ENCODE data around the gene BCLAF3.

The BCLAF3 gene

GRCh38 chrX:20019672-20020365, 29.0 kb upstream of the BCLAF3 start:
- no peak for ATAC-seq
- TF ChIP-seq ZNF70 (CRISPR knock-in tag; IDR thresholded peaks at IDR 0.05): no peak
- TF ChIP-seq, protein P1, sequence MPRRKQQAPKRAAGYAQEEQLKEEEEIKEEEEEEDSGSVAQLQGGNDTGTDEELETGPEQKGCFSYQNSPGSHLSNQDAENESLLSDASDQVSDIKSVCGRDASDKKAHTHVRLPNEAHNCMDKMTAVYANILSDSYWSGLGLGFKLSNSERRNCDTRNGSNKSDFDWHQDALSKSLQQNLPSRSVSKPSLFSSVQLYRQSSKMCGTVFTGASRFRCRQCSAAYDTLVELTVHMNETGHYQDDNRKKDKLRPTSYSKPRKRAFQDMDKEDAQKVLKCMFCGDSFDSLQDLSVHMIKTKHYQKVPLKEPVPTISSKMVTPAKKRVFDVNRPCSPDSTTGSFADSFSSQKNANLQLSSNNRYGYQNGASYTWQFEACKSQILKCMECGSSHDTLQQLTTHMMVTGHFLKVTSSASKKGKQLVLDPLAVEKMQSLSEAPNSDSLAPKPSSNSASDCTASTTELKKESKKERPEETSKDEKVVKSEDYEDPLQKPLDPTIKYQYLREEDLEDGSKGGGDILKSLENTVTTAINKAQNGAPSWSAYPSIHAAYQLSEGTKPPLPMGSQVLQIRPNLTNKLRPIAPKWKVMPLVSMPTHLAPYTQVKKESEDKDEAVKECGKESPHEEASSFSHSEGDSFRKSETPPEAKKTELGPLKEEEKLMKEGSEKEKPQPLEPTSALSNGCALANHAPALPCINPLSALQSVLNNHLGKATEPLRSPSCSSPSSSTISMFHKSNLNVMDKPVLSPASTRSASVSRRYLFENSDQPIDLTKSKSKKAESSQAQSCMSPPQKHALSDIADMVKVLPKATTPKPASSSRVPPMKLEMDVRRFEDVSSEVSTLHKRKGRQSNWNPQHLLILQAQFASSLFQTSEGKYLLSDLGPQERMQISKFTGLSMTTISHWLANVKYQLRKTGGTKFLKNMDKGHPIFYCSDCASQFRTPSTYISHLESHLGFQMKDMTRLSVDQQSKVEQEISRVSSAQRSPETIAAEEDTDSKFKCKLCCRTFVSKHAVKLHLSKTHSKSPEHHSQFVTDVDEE (CRISPR knock-in tag; IDR thresholded peaks at IDR 0.05): no peak
- TF ChIP-seq PATZ1 (CRISPR knock-in tag; IDR thresholded peaks at IDR 0.05; ENCODE audit: borderline replicate concordance): no peak
- TF ChIP-seq, protein P2, sequence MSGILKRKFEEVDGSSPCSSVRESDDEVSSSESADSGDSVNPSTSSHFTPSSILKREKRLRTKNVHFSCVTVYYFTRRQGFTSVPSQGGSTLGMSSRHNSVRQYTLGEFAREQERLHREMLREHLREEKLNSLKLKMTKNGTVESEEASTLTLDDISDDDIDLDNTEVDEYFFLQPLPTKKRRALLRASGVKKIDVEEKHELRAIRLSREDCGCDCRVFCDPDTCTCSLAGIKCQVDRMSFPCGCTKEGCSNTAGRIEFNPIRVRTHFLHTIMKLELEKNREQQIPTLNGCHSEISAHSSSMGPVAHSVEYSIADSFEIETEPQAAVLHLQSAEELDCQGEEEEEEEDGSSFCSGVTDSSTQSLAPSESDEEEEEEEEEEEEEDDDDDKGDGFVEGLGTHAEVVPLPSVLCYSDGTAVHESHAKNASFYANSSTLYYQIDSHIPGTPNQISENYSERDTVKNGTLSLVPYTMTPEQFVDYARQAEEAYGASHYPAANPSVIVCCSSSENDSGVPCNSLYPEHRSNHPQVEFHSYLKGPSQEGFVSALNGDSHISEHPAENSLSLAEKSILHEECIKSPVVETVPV (CRISPR knock-in tag; IDR thresholded peaks at IDR 0.05): no peak
- no peak for TF ChIP-seq ARNTL (CRISPR knock-in tag; IDR thresholded peaks at IDR 0.05; ENCODE audit: borderline replicate concordance, low read depth)
- no peak for TF ChIP-seq ZNF8 (CRISPR knock-in tag; IDR thresholded peaks at IDR 0.05)
- no peak for TF ChIP-seq BACH2 (CRISPR knock-in tag; IDR thresholded peaks at IDR 0.05; ENCODE audit: borderline replicate concordance)
- no peak for TF ChIP-seq SNAI2 (CRISPR knock-in tag; IDR thresholded peaks at IDR 0.05)
- TF ChIP-seq ESRRG (CRISPR knock-in tag; IDR thresholded peaks at IDR 0.05): no peak
- no peak for TF ChIP-seq CSDC2 (CRISPR knock-in tag; IDR thresholded peaks at IDR 0.05)
- no peak for TF ChIP-seq OSR1 (CRISPR knock-in tag; IDR thresholded peaks at IDR 0.05)
- TF ChIP-seq ISL1 (CRISPR knock-in tag; IDR thresholded peaks at IDR 0.05): no peak
- TF ChIP-seq TCF4 (CRISPR knock-in tag; IDR thresholded peaks at IDR 0.05; ENCODE audit: borderline replicate concordance): no peak
- no peak for TF ChIP-seq ZC3H10 (CRISPR knock-in tag; IDR thresholded peaks at IDR 0.05)
- TF ChIP-seq CREB5 (CRISPR knock-in tag; IDR thresholded peaks at IDR 0.05; ENCODE audit: low read depth): no peak
- no peak for TF ChIP-seq RARB (CRISPR knock-in tag; IDR thresholded peaks at IDR 0.05)
- TF ChIP-seq ZNF565 (CRISPR knock-in tag; conservative IDR thresholded peaks at IDR 0.05; ENCODE audit: low read depth): no peak
- TF ChIP-seq, protein P3, sequence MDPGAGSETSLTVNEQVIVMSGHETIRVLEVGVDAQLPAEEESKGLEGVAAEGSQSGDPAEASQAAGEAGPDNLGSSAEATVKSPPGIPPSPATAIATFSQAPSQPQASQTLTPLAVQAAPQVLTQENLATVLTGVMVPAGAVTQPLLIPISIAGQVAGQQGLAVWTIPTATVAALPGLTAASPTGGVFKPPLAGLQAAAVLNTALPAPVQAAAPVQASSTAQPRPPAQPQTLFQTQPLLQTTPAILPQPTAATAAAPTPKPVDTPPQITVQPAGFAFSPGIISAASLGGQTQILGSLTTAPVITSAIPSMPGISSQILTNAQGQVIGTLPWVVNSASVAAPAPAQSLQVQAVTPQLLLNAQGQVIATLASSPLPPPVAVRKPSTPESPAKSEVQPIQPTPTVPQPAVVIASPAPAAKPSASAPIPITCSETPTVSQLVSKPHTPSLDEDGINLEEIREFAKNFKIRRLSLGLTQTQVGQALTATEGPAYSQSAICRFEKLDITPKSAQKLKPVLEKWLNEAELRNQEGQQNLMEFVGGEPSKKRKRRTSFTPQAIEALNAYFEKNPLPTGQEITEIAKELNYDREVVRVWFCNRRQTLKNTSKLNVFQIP (CRISPR knock-in tag; IDR thresholded peaks at IDR 0.05; ENCODE audit: borderline replicate concordance, low read depth): no peak

- ATAC-seq: no peak; the same call in 2 of the 3 replicates
- no peak for TF ChIP-seq TOX (CRISPR knock-in tag; IDR thresholded peaks at IDR 0.05; ENCODE audit: borderline replicate concordance)
- TF ChIP-seq ZNF70 (CRISPR knock-in tag; IDR thresholded peaks at IDR 0.05): no peak
- TF ChIP-seq CSDC2 (CRISPR knock-in tag; IDR thresholded peaks at IDR 0.05): no peak
- TF ChIP-seq ARNTL (CRISPR knock-in tag; IDR thresholded peaks at IDR 0.05; ENCODE audit: borderline replicate concordance, low read depth): no peak
- no peak for TF ChIP-seq ZFP30 (CRISPR knock-in tag; IDR thresholded peaks at IDR 0.05)
- TF ChIP-seq GLIS3 (CRISPR knock-in tag; IDR thresholded peaks at IDR 0.05): no peak
- TF ChIP-seq, protein P1 (CRISPR knock-in tag; IDR thresholded peaks at IDR 0.05): no peak
- TF ChIP-seq ZFP3 (CRISPR knock-in tag; IDR thresholded peaks at IDR 0.05): no peak
- TF ChIP-seq TCF4 (CRISPR knock-in tag; IDR thresholded peaks at IDR 0.05; ENCODE audit: borderline replicate concordance): no peak
- TF ChIP-seq, protein P3 (CRISPR knock-in tag; IDR thresholded peaks at IDR 0.05; ENCODE audit: borderline replicate concordance, low read depth): no peak
- TF ChIP-seq OSR1 (CRISPR knock-in tag; IDR thresholded peaks at IDR 0.05): no peak
Observed at GRCh38 chrX:20016616-20016945, 25.7 kb upstream of the BCLAF3 start.
